Suprapubic skin (tissue), 4 donors: ENCODE data around the gene ELMO1. TPM values are rescaled to one million over a fixed set of nuclear protein-coding genes. Genes with fewer than 3 reads are reported as not detected.

Experiments
- DNase-seq, 2 donors: peaks; one replicate each; pipeline ENCODE4 v3.0.0-alpha.2; 2019; ENCODE audit warnings: low spot score in 2 of 2
- H3K27ac ChIP-seq: fragments of 200-600 bp; sonication (generic); one replicate; pipeline ENCODE4 v1.5.1; 2019
- H3K27me3 ChIP-seq: fragments of 200-600 bp; sonication (generic); one replicate; pipeline ENCODE4 v1.5.1; 2019
- H3K36me3 ChIP-seq: fragments of 200-600 bp; sonication (generic); one replicate; pipeline ENCODE4 v1.5.1; 2019
- H3K4me1 ChIP-seq: fragments of 200-600 bp; sonication (generic); one replicate; pipeline ENCODE4 v1.5.1; 2019
- H3K4me3 ChIP-seq: fragments of 200-600 bp; sonication (generic); one replicate; pipeline ENCODE4 v1.5.1; 2019; ENCODE audit warnings: mild to moderate bottlenecking
- H3K9me3 ChIP-seq: fragments of 200-600 bp; sonication (generic); one replicate; pipeline ENCODE4 v1.5.1; 2019
- CTCF ChIP-seq, 2 donors: fragments of 200-600 bp in 1 of 2; fragments of 450-650 bp in 1 of 2; sonication (generic) in 1 of 2; IDR thresholded peaks; one replicate each; pipeline ENCODE4 v1.5.1; 2016 to 2019; ENCODE audit warnings: antibody characterized with exemption in 2 of 2, mild to moderate bottlenecking in 1 of 2, moderate library complexity in 1 of 2
- EP300 ChIP-seq: sonication (generic); formaldehyde crosslinking; IDR thresholded peaks from one replicate; pipeline ENCODE4 v1.6.1; 2017; ENCODE audit warnings: antibody characterized with exemption
- POLR2A ChIP-seq, 2 donors: fragments of 450-650 bp; IDR thresholded peaks; one replicate each; pipeline ENCODE4 v1.6.1; 2017; ENCODE audit warnings: antibody characterized with exemption in 2 of 2, mild to moderate bottlenecking in 2 of 2, moderate library complexity in 2 of 2
- POLR2AphosphoS5 ChIP-seq, 3 donors: sonication (generic); formaldehyde crosslinking; IDR thresholded peaks; one replicate each; pipeline ENCODE4 v1.6.1; 2017; ENCODE audit warnings: antibody characterized with exemption in 3 of 3
- WGBS: methylation state at CpG from one replicate; pipeline ENCODE4 v1.1.5; 2018; 5-methylcytosine and 5-hydroxymethylcytosine counted together
- total RNA-seq, 4 donors: library from RNA; depleted of rRNA; stranded (reverse); fragments of >200 nt; gene quantifications; one replicate each; pipeline ENCODE4 v1.1.0, GENCODE V29; 2016

ELMO1 gene
- total RNA-seq, 4 donors from 2014 or later, result 9.8 to 49.6 (median 22.2) TPM

GRCh38 chr7:36906956-36907635 is 541.6 kb downstream of the ELMO1 start:
- Histone ChIP-seq H3K4me1 (no peaks in the 10 kb centered on the region), H3K27me3 (no peaks in the 10 kb centered on the region), H3K4me3 (no peak overlapping the region), H3K9me3 (no peaks in the 10 kb centered on the region), H3K36me3 (no peaks in the 10 kb centered on the region), H3K27ac (no peak overlapping the region)
- 66% methylated on average over 3 of the region's 3 CpGs for WGBS
- no peak for DNase-seq
- TF ChIP-seq CTCF (IDR thresholded peaks at IDR 0.05) (no peak), POLR2AphosphoS5 (IDR thresholded peaks at IDR 0.05) (no peak), EP300 (no peak), POLR2A (IDR thresholded peaks at IDR 0.05) (no peak)

- H3K36me3 ChIP-seq, result no peaks in the 10 kb centered on the region
- TF ChIP-seq POLR2AphosphoS5 (IDR thresholded peaks at IDR 0.05) (no peak), CTCF (IDR thresholded peaks at IDR 0.05) (no peak), POLR2A (IDR thresholded peaks at IDR 0.05) (no peak), EP300 (no peak)
- whole genome bisulfite sequencing, result 91% methylated on average over 4 of the region's 4 CpGs
- H3K4me1 ChIP-seq, result no peaks in the 10 kb centered on the region
- no peak overlapping the region for H3K27ac ChIP-seq
- DNase-seq, result no peak
- no peaks in the 10 kb centered on the region for H3K9me3 ChIP-seq
- H3K4me3 ChIP-seq, result no peak overlapping the region
- no peaks in the 10 kb centered on the region for H3K27me3 ChIP-seq
These were observed 542.2 kb downstream of the ELMO1 start for GRCh38 chr7:36906448-36906847.

- TF ChIP-seq EP300, result no peak
- no peak for TF ChIP-seq POLR2AphosphoS5 (IDR thresholded peaks at IDR 0.05)
- no peak for TF ChIP-seq POLR2A (IDR thresholded peaks at IDR 0.05)
- no peak for TF ChIP-seq CTCF (IDR thresholded peaks at IDR 0.05)
- no peak overlapping the region for H3K27ac ChIP-seq
- H3K9me3 ChIP-seq, result no peaks in the 10 kb centered on the region
- no peaks in the 10 kb centered on the region for H3K36me3 ChIP-seq
- no peak for DNase-seq
- no peak overlapping the region for H3K4me3 ChIP-seq
- no peaks in the 10 kb centered on the region for H3K27me3 ChIP-seq
- H3K4me1 ChIP-seq, result no peaks in the 10 kb centered on the region
- WGBS, result 84% methylated on average over 2 of the region's 2 CpGs
These were observed 542.8 kb downstream of the ELMO1 start for GRCh38 chr7:36905841-36906240.

GRCh38 chr7:36904802-36905201 is 543.9 kb downstream of the ELMO1 start:
- Histone ChIP-seq H3K4me3 (no peak overlapping the region), H3K9me3 (no peaks in the 10 kb centered on the region), H3K27me3 (no peaks in the 10 kb centered on the region), H3K27ac (no peak overlapping the region), H3K4me1 (no peaks in the 10 kb centered on the region), H3K36me3 (no peaks in the 10 kb centered on the region)
- WGBS, result 38% methylated on average over 2 of the region's 2 CpGs
- TF ChIP-seq POLR2A (IDR thresholded peaks at IDR 0.05) (no peak), POLR2AphosphoS5 (IDR thresholded peaks at IDR 0.05) (no peak), CTCF (IDR thresholded peaks at IDR 0.05) (no peak), EP300 (no peak)
- DNase-seq, result no peak

GRCh38 chr7:36904101-36904500 is 544.6 kb downstream of the ELMO1 start:
- Histone ChIP-seq H3K27me3 (no peaks in the 10 kb centered on the region), H3K4me1 (no peaks in the 10 kb centered on the region), H3K27ac (no peak overlapping the region), H3K36me3 (no peaks in the 10 kb centered on the region), H3K9me3 (no peaks in the 10 kb centered on the region), H3K4me3 (no peak overlapping the region)
- TF ChIP-seq POLR2A (IDR thresholded peaks at IDR 0.05) (no peak), CTCF (IDR thresholded peaks at IDR 0.05) (no peak), EP300 (no peak), POLR2AphosphoS5 (IDR thresholded peaks at IDR 0.05) (no peak)
- 87% methylated on average over 3 of the region's 3 CpGs for WGBS
- no peak for DNase-seq
